Measurements from ENCODE around the gene PAX5. TPM values are rescaled to one million over a fixed set of nuclear protein-coding genes. Genes with fewer than 3 reads are reported as not detected.

Gene PAX5
- total RNA-seq, 3 donors from 2014 or later: 0.29 to 0.32 TPM; not detected in 1

DNA sequence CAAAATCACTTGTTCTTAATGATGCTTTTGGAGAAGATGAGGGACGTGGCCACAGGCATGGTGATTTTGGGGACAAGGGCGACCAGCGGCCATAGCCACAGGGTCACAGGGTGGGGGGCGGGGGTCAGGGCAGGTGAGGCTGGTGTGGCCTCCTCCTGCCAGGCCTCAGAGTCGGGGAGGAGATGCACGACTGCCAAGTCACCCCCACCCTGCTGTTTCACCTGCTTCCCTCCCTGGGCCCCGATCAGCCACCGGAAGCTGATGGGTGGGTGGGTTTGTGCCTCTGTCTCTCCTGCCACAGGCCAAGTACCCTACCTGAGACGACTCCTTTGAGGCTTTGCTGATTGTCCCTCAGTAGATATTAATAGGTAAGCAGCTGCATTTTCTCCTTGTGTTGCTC, 199.3 kb downstream of the PAX5 start:
- Histone ChIP-seq H3K4me3 (no peak overlapping the region), H3K36me3 (ENCODE audit: low read depth) (no peaks in the 10 kb centered on the region), H3K4me1 (ENCODE audit: low read depth) (no peaks in the 10 kb centered on the region), H3K9me3 (no peaks in the 10 kb centered on the region)
- TF ChIP-seq, protein P1, sequence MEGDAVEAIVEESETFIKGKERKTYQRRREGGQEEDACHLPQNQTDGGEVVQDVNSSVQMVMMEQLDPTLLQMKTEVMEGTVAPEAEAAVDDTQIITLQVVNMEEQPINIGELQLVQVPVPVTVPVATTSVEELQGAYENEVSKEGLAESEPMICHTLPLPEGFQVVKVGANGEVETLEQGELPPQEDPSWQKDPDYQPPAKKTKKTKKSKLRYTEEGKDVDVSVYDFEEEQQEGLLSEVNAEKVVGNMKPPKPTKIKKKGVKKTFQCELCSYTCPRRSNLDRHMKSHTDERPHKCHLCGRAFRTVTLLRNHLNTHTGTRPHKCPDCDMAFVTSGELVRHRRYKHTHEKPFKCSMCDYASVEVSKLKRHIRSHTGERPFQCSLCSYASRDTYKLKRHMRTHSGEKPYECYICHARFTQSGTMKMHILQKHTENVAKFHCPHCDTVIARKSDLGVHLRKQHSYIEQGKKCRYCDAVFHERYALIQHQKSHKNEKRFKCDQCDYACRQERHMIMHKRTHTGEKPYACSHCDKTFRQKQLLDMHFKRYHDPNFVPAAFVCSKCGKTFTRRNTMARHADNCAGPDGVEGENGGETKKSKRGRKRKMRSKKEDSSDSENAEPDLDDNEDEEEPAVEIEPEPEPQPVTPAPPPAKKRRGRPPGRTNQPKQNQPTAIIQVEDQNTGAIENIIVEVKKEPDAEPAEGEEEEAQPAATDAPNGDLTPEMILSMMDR (IDR thresholded peaks at IDR 0.05): no peak
- ATAC-seq (no peak), DNase-seq (no peak)
- intact Hi-C loops (cut with DNase I, micrococcal nuclease): no loop called here

DNA sequence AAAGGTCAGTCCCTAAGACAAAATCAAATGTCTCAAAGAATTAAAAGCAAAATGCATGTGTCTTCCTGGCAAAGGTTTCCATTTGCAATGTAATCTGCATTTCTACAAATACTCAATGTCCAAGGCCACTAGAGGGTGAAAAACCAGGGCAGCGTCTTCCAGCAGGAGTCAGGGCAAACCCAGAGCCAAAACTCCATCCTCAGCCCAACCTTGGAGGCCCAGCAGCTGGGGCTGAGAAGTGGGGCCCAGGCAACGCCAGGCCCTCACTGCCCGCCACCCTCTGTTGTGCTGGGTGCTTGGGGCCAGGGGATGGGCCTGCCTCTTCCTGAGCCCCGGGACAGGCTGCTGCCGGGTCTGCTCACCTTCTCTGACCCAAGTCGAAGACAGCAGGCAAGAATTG, 200.1 kb downstream of the PAX5 start:
- no peak for DNase-seq
- intact Hi-C loops (cut with DNase I, micrococcal nuclease): no loop called here
- no peak for ATAC-seq

DNA sequence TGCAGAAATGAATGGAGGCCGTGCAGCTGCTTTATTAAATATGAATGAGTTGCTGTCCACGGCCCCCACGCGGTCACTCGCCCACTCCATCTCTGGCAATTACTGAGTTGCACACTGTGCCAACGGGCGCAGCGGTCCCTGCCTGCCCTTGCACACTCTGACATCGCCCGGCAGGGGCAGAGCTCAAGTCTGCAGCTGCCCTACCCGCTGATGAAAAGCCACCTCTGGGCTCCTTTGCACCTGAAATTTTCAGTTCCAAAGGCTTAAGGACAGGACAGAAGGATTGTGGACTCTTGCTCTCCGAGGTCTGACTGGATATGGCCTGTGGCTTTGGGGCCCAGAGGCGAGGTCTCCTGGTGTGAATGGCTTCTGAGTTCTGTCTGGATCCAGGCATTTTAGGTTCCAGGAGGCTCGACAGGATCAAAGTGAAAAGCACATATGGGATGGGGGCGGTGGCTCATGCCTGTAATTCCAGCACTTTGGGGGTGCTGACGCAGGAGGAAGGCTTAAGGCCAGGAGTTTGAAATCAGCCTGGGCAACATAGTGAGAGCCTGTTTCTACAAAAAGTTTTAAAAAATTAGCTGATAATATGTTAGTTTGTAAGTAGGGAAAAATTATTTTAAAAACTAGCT, 201.8 kb downstream of the PAX5 start:
- no peaks in the 10 kb centered on the region for H3K36me3 ChIP-seq (ENCODE audit: low read depth)
- TF ChIP-seq, protein P1 (IDR thresholded peaks at IDR 0.05): no peak
- intact Hi-C loops (cut with DNase I, micrococcal nuclease): no loop called here
- no peaks in the 10 kb centered on the region for H3K9me3 ChIP-seq
- ATAC-seq: no peak
- no peak overlapping the region for H3K4me3 ChIP-seq
- no peak for DNase-seq
- no peaks in the 10 kb centered on the region for H3K4me1 ChIP-seq (ENCODE audit: low read depth)

More for the DNA sequence above, 200.1 kb downstream of the PAX5 start:
- Histone ChIP-seq H3K36me3 (ENCODE audit: low read depth) (no peaks in the 10 kb centered on the region), H3K4me1 (ENCODE audit: low read depth) (no peaks in the 10 kb centered on the region), H3K4me3 (no peak overlapping the region), H3K9me3 (no peaks in the 10 kb centered on the region)
- TF ChIP-seq, protein P1 (IDR thresholded peaks at IDR 0.05): no peak

DNA sequence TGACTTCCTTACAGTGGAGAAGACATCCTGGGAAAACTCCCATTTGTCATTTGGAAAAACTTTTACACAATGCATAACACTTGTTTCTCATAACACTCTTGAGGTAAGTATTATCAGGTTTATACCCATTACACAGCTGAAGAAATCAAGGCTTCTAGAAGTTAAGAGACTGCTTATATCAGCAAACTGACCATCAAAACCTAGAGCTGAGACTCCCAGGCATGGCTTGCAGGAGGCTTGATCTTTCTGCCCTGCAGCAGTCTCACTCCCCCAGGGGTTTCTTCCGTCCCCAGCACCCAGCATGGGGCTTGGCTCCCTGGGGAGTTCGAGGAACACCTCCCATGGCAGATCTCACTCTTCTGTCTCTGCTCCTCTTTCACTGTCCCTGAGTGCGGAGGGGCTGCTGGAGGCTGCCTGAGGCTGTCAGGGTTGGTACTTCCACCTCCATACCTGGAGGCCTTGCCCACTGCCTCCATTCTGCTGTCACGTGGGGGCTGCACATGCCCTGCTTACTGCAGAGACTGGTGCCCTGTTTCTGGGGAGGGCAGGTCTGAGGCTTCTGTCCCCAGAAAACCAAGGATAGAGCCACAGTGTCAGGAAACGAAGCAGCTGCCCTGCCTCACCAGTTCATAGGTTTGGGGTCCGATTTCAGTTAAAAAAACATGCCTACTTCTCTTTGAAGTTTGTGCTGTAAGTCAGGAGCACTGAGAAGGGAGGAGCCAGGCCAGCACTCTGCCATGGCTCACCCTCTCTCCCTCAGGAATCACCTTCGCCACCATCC, 202.5 kb downstream of the PAX5 start:
- Histone ChIP-seq H3K9me3 (no peaks in the 10 kb centered on the region), H3K36me3 (ENCODE audit: low read depth) (no peaks in the 10 kb centered on the region), H3K4me3 (no peak overlapping the region), H3K4me1 (ENCODE audit: low read depth) (no peaks in the 10 kb centered on the region)
- intact Hi-C loops (cut with DNase I, micrococcal nuclease): no loop called here
- TF ChIP-seq, protein P1 (IDR thresholded peaks at IDR 0.05): no peak
- DNase-seq: no peak
- ATAC-seq: no peak

DNA sequence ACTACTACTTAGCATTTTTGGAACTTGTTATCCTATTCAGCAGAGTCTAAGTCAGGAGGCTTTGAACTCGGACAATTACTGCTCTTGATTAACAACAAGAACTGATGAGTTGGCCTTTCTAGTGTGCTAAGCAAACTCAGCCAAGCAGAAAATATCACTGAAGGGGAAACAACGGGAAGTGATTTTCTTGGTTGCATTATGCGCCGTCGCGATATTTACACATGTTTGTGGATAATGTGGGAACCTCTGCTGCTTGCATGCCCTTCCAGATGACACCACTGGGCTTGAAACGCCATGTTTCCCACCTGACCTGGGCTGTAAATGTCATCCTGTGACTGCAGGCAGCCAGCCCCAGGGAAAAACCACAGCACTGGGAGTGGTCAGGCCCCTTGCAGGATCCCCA, 205.5 kb downstream of the PAX5 start:
- ATAC-seq (no peak), DNase-seq (no peak)
- intact Hi-C loops (cut with DNase I, micrococcal nuclease): no loop called here
- H3K4me1 ChIP-seq (ENCODE audit: low read depth): no peaks in the 10 kb centered on the region
- H3K4me3 ChIP-seq: no peak overlapping the region
- TF ChIP-seq, protein P1 (IDR thresholded peaks at IDR 0.05): no peak
- no peaks in the 10 kb centered on the region for H3K9me3 ChIP-seq
- H3K36me3 ChIP-seq (ENCODE audit: low read depth): no peaks in the 10 kb centered on the region

All from mucosa of descending colon (tissue), 3 donors.